NT2/D1 (cell line): ENCODE results near the gene SAG.

Experiments
- SUZ12 ChIP-seq: IDR thresholded peaks from 2 replicates; pipeline ENCODE4 v1.6.1; 2011; ENCODE audit not compliant: insufficient read length, insufficient read depth; ENCODE audit errors: extremely low read depth
- YY1 ChIP-seq: IDR thresholded peaks from 2 replicates; pipeline ENCODE4 v1.6.1; 2011; ENCODE audit not compliant: insufficient read length, insufficient read depth

GRCh38 chr2:233365861-233366520 is 58.4 kb downstream of the SAG start:
- no peak for TF ChIP-seq SUZ12
- no peak for TF ChIP-seq YY1
